Ishikawa (cell line): ENCODE measurements around the gene OR2J1.

ENCODE experiments used
- FOXM1 ChIP-seq: IDR thresholded peaks from 2 replicates; pipeline ENCODE4 v1.6.1; 2012; ENCODE audit warnings: low read depth, borderline replicate concordance
- MAX ChIP-seq: IDR thresholded peaks from 2 replicates; pipeline ENCODE4 v1.6.1; 2012
- TEAD4 ChIP-seq: IDR thresholded peaks from 2 replicates; pipeline ENCODE4 v1.6.1; 2012

- no peak for TF ChIP-seq FOXM1
- no peak for TF ChIP-seq MAX
- no peak for TF ChIP-seq TEAD4
These were observed 46.9 kb downstream of the OR2J1 start for GRCh38 chr6:29146179-29146578.
